Astrocyte (in vitro differentiated cells and primary cell): ENCODE results near the gene DNAJC17.

ENCODE experiments used
- CTCF ChIP-seq: IDR thresholded peaks from 2 replicates; pipeline ENCODE4 v1.5.1; 2011; ENCODE audit warnings: low read depth, mild to moderate bottlenecking, inconsistent platforms, low read length, moderate library complexity; ENCODE audit not compliant: insufficient read depth
- EZH2 ChIP-seq: IDR thresholded peaks from 2 replicates; pipeline ENCODE4 v1.6.1; 2012; ENCODE audit warnings: mild to moderate bottlenecking, low read length, inconsistent platforms; ENCODE audit not compliant: insufficient read depth

- TF ChIP-seq CTCF (no peak), EZH2 (peak; percentile 77)
Observed at GRCh38 chr15:40843885-40844695, 36.8 kb upstream of the DNAJC17 start, which contains the start of gene SPINT1.
